ENCODE results near the gene MAP2K5.

DNA sequence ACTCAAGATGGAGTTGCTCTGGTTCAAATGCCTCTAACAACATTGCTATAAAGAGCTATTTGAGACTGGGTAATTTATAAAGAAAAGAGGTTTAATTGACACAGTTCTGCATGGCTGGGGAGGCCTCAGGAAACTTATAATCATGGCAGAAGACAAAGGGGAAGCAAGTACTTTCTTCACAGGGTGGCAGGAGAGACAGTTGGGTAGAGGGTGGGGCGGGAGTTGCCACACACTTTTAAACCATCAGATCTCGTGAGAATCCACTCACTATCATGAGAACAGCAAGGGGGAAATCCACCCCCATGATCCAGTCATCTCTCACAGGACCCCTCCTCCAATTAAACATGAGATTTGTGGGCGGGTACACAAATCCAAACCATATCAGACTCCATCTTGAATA is 30.7 kb downstream of the MAP2K5 start:
- TF ChIP-seq, protein P1, sequence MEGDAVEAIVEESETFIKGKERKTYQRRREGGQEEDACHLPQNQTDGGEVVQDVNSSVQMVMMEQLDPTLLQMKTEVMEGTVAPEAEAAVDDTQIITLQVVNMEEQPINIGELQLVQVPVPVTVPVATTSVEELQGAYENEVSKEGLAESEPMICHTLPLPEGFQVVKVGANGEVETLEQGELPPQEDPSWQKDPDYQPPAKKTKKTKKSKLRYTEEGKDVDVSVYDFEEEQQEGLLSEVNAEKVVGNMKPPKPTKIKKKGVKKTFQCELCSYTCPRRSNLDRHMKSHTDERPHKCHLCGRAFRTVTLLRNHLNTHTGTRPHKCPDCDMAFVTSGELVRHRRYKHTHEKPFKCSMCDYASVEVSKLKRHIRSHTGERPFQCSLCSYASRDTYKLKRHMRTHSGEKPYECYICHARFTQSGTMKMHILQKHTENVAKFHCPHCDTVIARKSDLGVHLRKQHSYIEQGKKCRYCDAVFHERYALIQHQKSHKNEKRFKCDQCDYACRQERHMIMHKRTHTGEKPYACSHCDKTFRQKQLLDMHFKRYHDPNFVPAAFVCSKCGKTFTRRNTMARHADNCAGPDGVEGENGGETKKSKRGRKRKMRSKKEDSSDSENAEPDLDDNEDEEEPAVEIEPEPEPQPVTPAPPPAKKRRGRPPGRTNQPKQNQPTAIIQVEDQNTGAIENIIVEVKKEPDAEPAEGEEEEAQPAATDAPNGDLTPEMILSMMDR (conservative IDR thresholded peaks at IDR 0.05 in 1 of 2, IDR thresholded peaks at IDR 0.05 in 1 of 2; ENCODE audit: extremely low read depth in 1 of 2, insufficient read depth in 1 of 2, low read depth in 1 of 2, low read length in 2 of 2) = no peak
- no peak for TF ChIP-seq EZH2 (IDR thresholded peaks at IDR 0.05; ENCODE audit: borderline replicate concordance, low read length)
